Measurements from ENCODE around the gene JAZF1.

Gene JAZF1

DNA sequence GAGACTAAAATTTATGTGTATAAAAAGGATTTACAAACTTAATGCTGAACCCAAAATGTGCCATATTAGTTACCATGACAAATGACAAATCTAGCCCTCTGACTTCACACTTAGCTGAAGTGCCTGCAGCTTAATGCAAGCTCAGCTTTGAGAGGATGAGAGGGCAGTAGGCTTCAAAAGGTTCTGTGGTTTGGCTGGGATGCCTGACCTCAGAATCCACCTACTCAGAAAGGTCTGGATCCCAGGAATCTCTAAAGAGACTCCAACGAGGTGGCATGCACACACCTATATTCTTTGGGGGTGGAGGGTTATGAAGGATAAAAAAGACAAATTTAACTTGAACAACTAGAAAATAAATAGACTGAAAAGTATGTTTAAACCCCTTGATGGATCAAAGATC, 227.2 kb downstream of the JAZF1 start:
- Histone ChIP-seq H3K36me3 (ENCODE audit: insufficient read depth) (no peaks in the 10 kb centered on the region), H3K79me2 (ENCODE audit: insufficient read depth, low read depth) (no peaks in the 10 kb centered on the region), H3K27me3 (ENCODE audit: insufficient read depth, low read depth) (no peaks in the 10 kb centered on the region), H4K20me1 (ENCODE audit: insufficient read depth) (no peaks in the 10 kb centered on the region), H3K4me3 (IDR thresholded peaks at IDR 0.05; ENCODE audit: insufficient read depth, low read depth, low read length) (no peak overlapping the region), H3K9ac (no peak overlapping the region), H3K27ac (no peak overlapping the region), H2AFZ (ENCODE audit: low read depth) (no peak overlapping the region), H3K4me1 (ENCODE audit: low read depth, poor library complexity, severe bottlenecking) (peaks cover 14% of the 10 kb centered on the region), H3K4me2 (0 out of 2 replicates have a peak overlapping the region, but pooled peaks have one; percentile 6)
- TF ChIP-seq, protein P1, sequence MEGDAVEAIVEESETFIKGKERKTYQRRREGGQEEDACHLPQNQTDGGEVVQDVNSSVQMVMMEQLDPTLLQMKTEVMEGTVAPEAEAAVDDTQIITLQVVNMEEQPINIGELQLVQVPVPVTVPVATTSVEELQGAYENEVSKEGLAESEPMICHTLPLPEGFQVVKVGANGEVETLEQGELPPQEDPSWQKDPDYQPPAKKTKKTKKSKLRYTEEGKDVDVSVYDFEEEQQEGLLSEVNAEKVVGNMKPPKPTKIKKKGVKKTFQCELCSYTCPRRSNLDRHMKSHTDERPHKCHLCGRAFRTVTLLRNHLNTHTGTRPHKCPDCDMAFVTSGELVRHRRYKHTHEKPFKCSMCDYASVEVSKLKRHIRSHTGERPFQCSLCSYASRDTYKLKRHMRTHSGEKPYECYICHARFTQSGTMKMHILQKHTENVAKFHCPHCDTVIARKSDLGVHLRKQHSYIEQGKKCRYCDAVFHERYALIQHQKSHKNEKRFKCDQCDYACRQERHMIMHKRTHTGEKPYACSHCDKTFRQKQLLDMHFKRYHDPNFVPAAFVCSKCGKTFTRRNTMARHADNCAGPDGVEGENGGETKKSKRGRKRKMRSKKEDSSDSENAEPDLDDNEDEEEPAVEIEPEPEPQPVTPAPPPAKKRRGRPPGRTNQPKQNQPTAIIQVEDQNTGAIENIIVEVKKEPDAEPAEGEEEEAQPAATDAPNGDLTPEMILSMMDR (conservative IDR thresholded peaks at IDR 0.05; ENCODE audit: low read depth, low read length): no peak

- TF ChIP-seq, protein P1 (conservative IDR thresholded peaks at IDR 0.05; ENCODE audit: low read depth, low read length): no peak
- H3K4me2 ChIP-seq: no peak overlapping the region
Observed at GRCh38 chr7:27952456-27953285, 227.9 kb downstream of the JAZF1 start.

GRCh38 chr7:27950123-27950522, 230.5 kb downstream of the JAZF1 start:
- Histone ChIP-seq H3K4me1 (ENCODE audit: low read depth, poor library complexity, severe bottlenecking) (peaks cover 14% of the 10 kb centered on the region), H3K79me2 (ENCODE audit: insufficient read depth, low read depth) (no peaks in the 10 kb centered on the region), H3K27me3 (ENCODE audit: insufficient read depth, low read depth) (no peaks in the 10 kb centered on the region), H3K4me2 (no peak overlapping the region), H3K27ac (no peak overlapping the region), H3K9ac (no peak overlapping the region), H3K36me3 (ENCODE audit: insufficient read depth) (no peaks in the 10 kb centered on the region), H4K20me1 (ENCODE audit: insufficient read depth) (no peaks in the 10 kb centered on the region), H2AFZ (ENCODE audit: low read depth) (no peak overlapping the region), H3K4me3 (IDR thresholded peaks at IDR 0.05; ENCODE audit: insufficient read depth, low read depth, low read length) (no peak overlapping the region)
- TF ChIP-seq, protein P1 (conservative IDR thresholded peaks at IDR 0.05; ENCODE audit: low read depth, low read length): no peak

More at GRCh38 chr7:27952456-27953285, 227.9 kb downstream of the JAZF1 start:
- H3K36me3 ChIP-seq (ENCODE audit: insufficient read depth): no peaks in the 10 kb centered on the region
- H3K79me2 ChIP-seq (ENCODE audit: insufficient read depth, low read depth): no peaks in the 10 kb centered on the region
- H3K9ac ChIP-seq: no peak overlapping the region
- no peak overlapping the region for H3K4me3 ChIP-seq (IDR thresholded peaks at IDR 0.05; ENCODE audit: insufficient read depth, low read depth, low read length)
- H3K4me1 ChIP-seq (ENCODE audit: low read depth, poor library complexity, severe bottlenecking): peaks cover 14% of the 10 kb centered on the region
- H3K27ac ChIP-seq: no peak overlapping the region
- no peaks in the 10 kb centered on the region for H4K20me1 ChIP-seq (ENCODE audit: insufficient read depth)
- no peak overlapping the region for H2AFZ ChIP-seq (ENCODE audit: low read depth)
- H3K27me3 ChIP-seq (ENCODE audit: insufficient read depth, low read depth): no peaks in the 10 kb centered on the region

DNA sequence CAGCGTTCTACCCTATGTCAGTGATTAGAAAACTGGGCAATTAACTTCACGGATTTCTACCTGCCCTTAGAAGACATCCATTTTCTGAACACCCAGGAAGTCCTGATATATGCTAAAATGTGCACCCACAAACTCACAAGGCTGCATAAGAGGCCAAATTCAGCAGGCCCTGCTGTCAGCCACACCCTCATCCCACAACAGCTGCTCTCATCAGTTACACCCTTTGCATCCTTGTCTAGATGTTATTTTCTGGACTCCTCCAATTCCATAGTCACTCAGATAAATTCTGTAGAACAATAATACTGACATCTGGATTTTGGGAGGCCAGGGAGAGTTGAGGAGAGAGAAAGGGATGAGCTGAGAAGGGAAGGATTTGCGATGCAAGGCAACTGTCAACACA, 231.7 kb downstream of the JAZF1 start:
- Histone ChIP-seq H3K4me1 (ENCODE audit: low read depth, poor library complexity, severe bottlenecking) (peaks cover 13% of the 10 kb centered on the region), H3K4me3 (IDR thresholded peaks at IDR 0.05; ENCODE audit: insufficient read depth, low read depth, low read length) (no peak overlapping the region), H3K79me2 (ENCODE audit: insufficient read depth, low read depth) (no peaks in the 10 kb centered on the region), H4K20me1 (ENCODE audit: insufficient read depth) (no peaks in the 10 kb centered on the region), H3K27ac (no peak overlapping the region), H3K9ac (no peak overlapping the region), H3K36me3 (ENCODE audit: insufficient read depth) (no peaks in the 10 kb centered on the region), H3K4me2 (no peak overlapping the region), H2AFZ (ENCODE audit: low read depth) (no peak overlapping the region), H3K27me3 (ENCODE audit: insufficient read depth, low read depth) (no peaks in the 10 kb centered on the region)
- TF ChIP-seq, protein P1 (conservative IDR thresholded peaks at IDR 0.05; ENCODE audit: low read depth, low read length): no peak
